ENCODE results near the gene TTC33.

TTC33 gene

GRCh38 chr5:40572391-40572790 is 183.4 kb downstream of the TTC33 start:
- Histone ChIP-seq H3K36me3 (ENCODE audit: insufficient read depth) (no peaks in the 10 kb centered on the region), H3K79me2 (ENCODE audit: insufficient read depth, low read depth) (no peaks in the 10 kb centered on the region), H2AFZ (ENCODE audit: low read depth) (no peak overlapping the region), H3K27me3 (ENCODE audit: insufficient read depth, low read depth) (no peaks in the 10 kb centered on the region), H3K4me3 (IDR thresholded peaks at IDR 0.05; ENCODE audit: insufficient read depth, low read depth, low read length) (no peak overlapping the region), H4K20me1 (ENCODE audit: insufficient read depth) (no peaks in the 10 kb centered on the region), H3K9ac (no peak overlapping the region), H3K27ac (no peak overlapping the region), H3K4me1 (ENCODE audit: low read depth, poor library complexity, severe bottlenecking) (no peaks in the 10 kb centered on the region), H3K4me2 (no peak overlapping the region)
- TF ChIP-seq, protein P1, sequence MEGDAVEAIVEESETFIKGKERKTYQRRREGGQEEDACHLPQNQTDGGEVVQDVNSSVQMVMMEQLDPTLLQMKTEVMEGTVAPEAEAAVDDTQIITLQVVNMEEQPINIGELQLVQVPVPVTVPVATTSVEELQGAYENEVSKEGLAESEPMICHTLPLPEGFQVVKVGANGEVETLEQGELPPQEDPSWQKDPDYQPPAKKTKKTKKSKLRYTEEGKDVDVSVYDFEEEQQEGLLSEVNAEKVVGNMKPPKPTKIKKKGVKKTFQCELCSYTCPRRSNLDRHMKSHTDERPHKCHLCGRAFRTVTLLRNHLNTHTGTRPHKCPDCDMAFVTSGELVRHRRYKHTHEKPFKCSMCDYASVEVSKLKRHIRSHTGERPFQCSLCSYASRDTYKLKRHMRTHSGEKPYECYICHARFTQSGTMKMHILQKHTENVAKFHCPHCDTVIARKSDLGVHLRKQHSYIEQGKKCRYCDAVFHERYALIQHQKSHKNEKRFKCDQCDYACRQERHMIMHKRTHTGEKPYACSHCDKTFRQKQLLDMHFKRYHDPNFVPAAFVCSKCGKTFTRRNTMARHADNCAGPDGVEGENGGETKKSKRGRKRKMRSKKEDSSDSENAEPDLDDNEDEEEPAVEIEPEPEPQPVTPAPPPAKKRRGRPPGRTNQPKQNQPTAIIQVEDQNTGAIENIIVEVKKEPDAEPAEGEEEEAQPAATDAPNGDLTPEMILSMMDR (conservative IDR thresholded peaks at IDR 0.05; ENCODE audit: low read depth, low read length), result no peak

DNA sequence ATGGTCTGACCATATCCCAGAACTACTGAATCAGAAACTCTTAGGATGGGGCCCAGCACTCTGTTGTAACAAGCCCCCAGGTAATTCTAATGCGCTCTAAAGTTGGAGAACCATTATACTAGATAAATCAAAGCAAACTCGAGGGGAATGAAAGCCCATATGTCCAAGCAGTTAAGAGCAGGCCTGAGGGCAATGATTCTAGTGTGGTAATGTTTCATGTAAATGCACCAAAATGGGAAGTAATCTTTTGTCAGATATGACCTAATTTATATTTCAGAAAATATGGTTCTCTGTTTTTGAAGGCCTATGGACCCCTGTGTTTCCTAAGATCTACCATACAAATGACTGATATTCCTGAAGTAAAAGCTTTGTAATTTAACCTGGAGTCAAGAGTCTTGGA is 184.0 kb downstream of the TTC33 start:
- Histone ChIP-seq H3K9ac (no peak overlapping the region), H3K4me2 (no peak overlapping the region), H2AFZ (ENCODE audit: low read depth) (no peak overlapping the region), H3K27me3 (ENCODE audit: insufficient read depth, low read depth) (no peaks in the 10 kb centered on the region), H3K36me3 (ENCODE audit: insufficient read depth) (no peaks in the 10 kb centered on the region), H3K4me3 (IDR thresholded peaks at IDR 0.05; ENCODE audit: insufficient read depth, low read depth, low read length) (no peak overlapping the region), H3K79me2 (ENCODE audit: insufficient read depth, low read depth) (no peaks in the 10 kb centered on the region), H3K27ac (no peak overlapping the region), H4K20me1 (ENCODE audit: insufficient read depth) (no peaks in the 10 kb centered on the region), H3K4me1 (ENCODE audit: low read depth, poor library complexity, severe bottlenecking) (no peaks in the 10 kb centered on the region)
- TF ChIP-seq, protein P1 (conservative IDR thresholded peaks at IDR 0.05; ENCODE audit: low read depth, low read length), result no peak

DNA sequence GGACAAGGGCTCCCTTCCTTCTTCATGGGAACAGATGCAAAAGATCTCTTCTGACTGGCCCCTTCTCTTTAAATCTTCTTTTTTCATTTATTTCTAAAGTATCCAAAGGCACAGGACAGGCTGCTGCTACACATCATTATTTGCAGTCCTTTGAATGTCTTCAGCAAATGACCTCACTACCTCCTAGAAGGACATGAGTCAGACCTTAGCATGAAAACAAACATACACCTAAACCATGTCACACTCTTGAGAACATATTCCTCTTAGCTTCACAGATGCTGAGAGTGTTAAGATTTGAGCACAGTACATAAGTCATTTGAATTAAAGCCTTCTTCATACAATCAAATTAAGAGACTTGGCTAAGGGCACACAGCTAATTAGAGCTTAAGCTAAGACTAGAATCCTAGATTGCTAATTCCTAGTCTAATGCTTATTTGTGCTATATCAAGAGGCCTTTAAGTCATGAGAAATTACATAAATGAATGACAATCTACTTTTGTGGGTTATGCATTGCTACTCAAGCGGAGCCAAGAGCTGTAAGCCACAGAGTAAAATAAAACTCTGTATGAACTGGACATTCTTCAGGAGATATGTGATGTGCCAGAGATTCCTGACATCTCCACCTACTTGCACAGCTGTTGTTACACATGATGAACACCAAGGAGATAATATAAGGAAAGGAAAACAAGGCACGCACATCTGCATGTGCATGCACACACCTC is 185.2 kb downstream of the TTC33 start:
- Histone ChIP-seq H3K79me2 (ENCODE audit: insufficient read depth, low read depth) (no peaks in the 10 kb centered on the region), H2AFZ (ENCODE audit: low read depth) (no peak overlapping the region), H4K20me1 (ENCODE audit: insufficient read depth) (no peaks in the 10 kb centered on the region), H3K4me2 (no peak overlapping the region), H3K4me3 (IDR thresholded peaks at IDR 0.05; ENCODE audit: insufficient read depth, low read depth, low read length) (no peak overlapping the region), H3K4me1 (ENCODE audit: low read depth, poor library complexity, severe bottlenecking) (no peaks in the 10 kb centered on the region), H3K36me3 (ENCODE audit: insufficient read depth) (no peaks in the 10 kb centered on the region), H3K27me3 (ENCODE audit: insufficient read depth, low read depth) (no peaks in the 10 kb centered on the region), H3K9ac (no peak overlapping the region), H3K27ac (no peak overlapping the region)
- TF ChIP-seq, protein P1 (conservative IDR thresholded peaks at IDR 0.05; ENCODE audit: low read depth, low read length), result no peak

GRCh38 chr5:40569546-40570270 is 186.1 kb downstream of the TTC33 start:
- no peaks in the 10 kb centered on the region for H3K79me2 ChIP-seq (ENCODE audit: insufficient read depth, low read depth)
- no peak overlapping the region for H3K9ac ChIP-seq
- no peak overlapping the region for H3K4me3 ChIP-seq (IDR thresholded peaks at IDR 0.05; ENCODE audit: insufficient read depth, low read depth, low read length)
- no peak overlapping the region for H2AFZ ChIP-seq (ENCODE audit: low read depth)
- no peaks in the 10 kb centered on the region for H3K36me3 ChIP-seq (ENCODE audit: insufficient read depth)
- H3K4me1 ChIP-seq (ENCODE audit: low read depth, poor library complexity, severe bottlenecking), result no peaks in the 10 kb centered on the region
- TF ChIP-seq, protein P1 (conservative IDR thresholded peaks at IDR 0.05; ENCODE audit: low read depth, low read length), result no peak
- H3K27ac ChIP-seq, result no peak overlapping the region
- H3K27me3 ChIP-seq (ENCODE audit: insufficient read depth, low read depth), result no peaks in the 10 kb centered on the region
- no peak overlapping the region for H3K4me2 ChIP-seq
- no peaks in the 10 kb centered on the region for H4K20me1 ChIP-seq (ENCODE audit: insufficient read depth)

All from KMS-11 (cell line).